A549 (cell line): ENCODE data around the gene LBH.

Experiments used
- CTCF ChIP-seq: fragments of >200 bp; sonication (Bioruptor Twin); formaldehyde crosslinking; IDR thresholded peaks from 3 replicates; pipeline ENCODE4 v1.5.1; 2016
- EP300 ChIP-seq, 2 experiments: fragments of >200 bp; sonication (Bioruptor Twin); formaldehyde crosslinking; IDR thresholded peaks; 2 replicates in 1 of 2; 3 replicates in 1 of 2; pipeline ENCODE4 v1.6.1; 2016 to 2017
- FOSB ChIP-seq: fragments of 250-450 bp; sonication (Bioruptor Pico); IDR thresholded peaks from 2 replicates; pipeline ENCODE4 v1.5.0; 2020; ENCODE audit warnings: mild to moderate bottlenecking, moderate library complexity
- HDAC2 ChIP-seq: fragments of 200-600 bp; sonication (generic); IDR thresholded peaks from 2 replicates; pipeline ENCODE4 v1.6.1; 2016
- HES2 ChIP-seq: fragments of >200 bp; sonication (Bioruptor Twin); formaldehyde crosslinking; IDR thresholded peaks from 2 replicates; pipeline ENCODE4 v1.6.1; 2016
- HEYL ChIP-seq: fragments of 250-450 bp; sonication (Bioruptor Pico); IDR thresholded peaks from 2 replicates; pipeline ENCODE4 v1.8.0; 2021; ENCODE audit warnings: mild to moderate bottlenecking, moderate library complexity
- MAX ChIP-seq: IDR thresholded peaks from 2 replicates; pipeline ENCODE4 v1.6.1; 2012
- MAZ ChIP-seq: fragments of 150-350 bp; IDR thresholded peaks from 2 replicates; pipeline ENCODE4 v1.6.1; 2014; ENCODE audit warnings: antibody characterized with exemption, low read depth, low read length, borderline replicate concordance
- MYC ChIP-seq: IDR thresholded peaks from 2 replicates; pipeline ENCODE4 v1.6.1; 2012; ENCODE audit warnings: mild to moderate bottlenecking, inconsistent platforms, low read length, improper control_type of control experiment, borderline replicate concordance
- NFE2L2 ChIP-seq: fragments of 150-350 bp; conservative IDR thresholded peaks from 2 replicates; pipeline ENCODE4 v1.6.1; 2014; ENCODE audit warnings: low read length
- PHF8 ChIP-seq: fragments of 200-600 bp; sonication (generic); IDR thresholded peaks from 2 replicates; pipeline ENCODE4 v1.6.1; 2016; ENCODE audit warnings: low read depth, mild to moderate bottlenecking, antibody characterized with exemption, moderate library complexity, borderline replicate concordance
- POLR2A ChIP-seq: IDR thresholded peaks from 2 replicates; pipeline ENCODE4 v1.6.1; 2012; ENCODE audit warnings: mild to moderate bottlenecking, low read length
- POLR2AphosphoS2 ChIP-seq: conservative IDR thresholded peaks from 2 replicates; pipeline ENCODE4 v1.6.1; 2012; ENCODE audit warnings: low read length, improper control_type of control experiment, inconsistent platforms
- TP53 ChIP-seq: fragments of 250-450 bp; sonication (Bioruptor Pico); IDR thresholded peaks from 2 replicates; pipeline ENCODE4 v1.5.0; 2021; ENCODE audit warnings: mild to moderate bottlenecking, moderate library complexity

GRCh38 chr2:30206461-30207430 lies 24.6 kb upstream of the LBH start:
- TF ChIP-seq CTCF = no peak
- TF ChIP-seq POLR2A = no peak
- TF ChIP-seq MYC = no peak
- TF ChIP-seq HEYL (CRISPR knock-in tag) = no peak
- no peak for TF ChIP-seq NFE2L2
- no peak for TF ChIP-seq MAZ
- TF ChIP-seq PHF8 = no peak
- no peak for TF ChIP-seq EP300 (IDR thresholded peaks at IDR 0.05)
- TF ChIP-seq TP53 (CRISPR knock-in tag) = no peak
- TF ChIP-seq POLR2AphosphoS2 = no peak
- no peak for TF ChIP-seq FOSB (CRISPR knock-in tag)
- no peak for TF ChIP-seq HES2
- no peak for TF ChIP-seq MAX
- no peak for TF ChIP-seq HDAC2
